Endometrial microvascular endothelial cells (primary cell): ENCODE data around the gene TCEANC. TPM values are rescaled to one million over a fixed set of nuclear protein-coding genes. Genes with fewer than 3 reads are reported as not detected.

ENCODE experiments used
- in situ Hi-C: cut with HindIII; loops from 2 replicates; pipeline ENCODE4 v1.10.0; 2017; ENCODE audit warnings: low sequenced_read_pairs, low pct_unique_long_range_greater_than_20kb; ENCODE audit errors: inconsistent ontology term
- total RNA-seq: library from RNA; depleted of rRNA; stranded (reverse); fragments of >200 nt; gene quantifications from one replicate; pipeline ENCODE4 v1.2.3, GENCODE V29; 2015; ENCODE audit errors: inconsistent ontology term

Gene TCEANC
- total RNA-seq, 1 donor from 2014 or later, result 1.4 TPM

- in situ Hi-C loops, result no loop called here
Observed at GRCh38 chrX:13711141-13711540, 58.2 kb downstream of the TCEANC start.

Other genes with a start within 250 kb of the TCEANC start
- not detected for gene EGFL6, start 83.5 kb upstream of the TCEANC start, total RNA-seq
- gene RAB9A, start 36.0 kb downstream of the TCEANC start, total RNA-seq, result 27.9 TPM
- 9.3 TPM for gene TRAPPC2, start 81.5 kb downstream of the TCEANC start, total RNA-seq
- 8.4 TPM for gene OFD1, start 81.6 kb downstream of the TCEANC start, total RNA-seq
- not detected for gene GPM6B, start 164.0 kb downstream of the TCEANC start, total RNA-seq